NCI-H1417 treated with DMSO at 0.1 percent for 48 hours (cell line): ENCODE data around the gene RAPGEF3.

Experiments used
- DNase-seq: peaks from one replicate; lab custom pipeline; 2025; lab: John Stamatoyannopoulos, UW

Gene RAPGEF3

DNA sequence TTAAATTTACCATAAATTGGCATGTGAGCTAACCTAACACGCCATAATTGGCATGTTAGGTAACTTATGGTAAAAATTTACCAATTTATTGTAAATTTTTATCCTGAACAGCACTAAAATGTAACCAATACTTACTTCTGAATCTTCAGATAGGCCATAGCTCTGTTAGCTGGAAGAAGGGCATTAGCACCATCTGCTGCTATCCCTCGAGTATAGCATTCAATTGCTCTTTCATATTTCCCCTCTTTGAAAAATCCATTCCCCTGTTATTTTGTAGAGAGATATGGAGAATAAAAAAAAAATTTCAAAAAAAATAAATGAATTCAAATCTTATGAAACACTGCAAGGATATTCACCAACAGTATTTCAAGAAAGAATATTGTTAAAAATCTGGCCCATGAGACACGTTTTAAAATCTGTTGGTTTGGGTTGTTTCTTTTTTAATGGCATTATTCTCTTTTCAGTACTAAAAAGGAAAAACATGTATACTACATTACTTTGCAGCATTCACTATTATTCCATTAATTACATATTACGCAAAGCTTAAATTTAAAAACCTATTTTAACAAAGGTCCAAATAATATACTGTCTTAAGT lies 71.9 kb downstream of the RAPGEF3 start:
- DNase-seq: peak; percentile 13
